GM12865 (cell line): Measurements from ENCODE around the gene PCNA.

ENCODE experiments used
- DNase-seq: peaks from one replicate; pipeline ENCODE4 v3.0.0; 2010; ENCODE audit warnings: low read depth
- H3K4me3 ChIP-seq: 2 replicates; pipeline ENCODE4 v1.5.1; 2011; ENCODE audit warnings: mild to moderate bottlenecking, low read depth, low read length, control low read depth
- CTCF ChIP-seq: IDR thresholded peaks from 2 replicates; pipeline ENCODE4 v1.5.1; 2011; ENCODE audit warnings: low read length, control low read depth, low read depth, inconsistent platforms; ENCODE audit not compliant: insufficient read depth; ENCODE audit errors: missing control alignments

PCNA gene

GRCh38 chr20:5127859-5128424 lies 8.2 kb upstream of the PCNA start:
- DNase-seq = peak; percentile 37
- peak overlapping the region; percentile 92 for H3K4me3 ChIP-seq
- TF ChIP-seq CTCF = no peak

GRCh38 chr20:5127204-5127858 lies 7.6 kb upstream of the PCNA start:
- no peak for TF ChIP-seq CTCF
- peak; percentile 88 for DNase-seq
- H3K4me3 ChIP-seq = peak overlapping the region; percentile 92

GRCh38 chr20:5126512-5127203 lies 6.9 kb upstream of the PCNA start, which contains the start of gene CDS2:
CDS2 (plus strand) TSS chr20:5127008; CDS start chr20:5127093, 85 bp downstream.
- peak; percentile 100 for DNase-seq
- TF ChIP-seq CTCF = peak; percentile 52
- peak within 1 kb of the TSS; percentile 92 for H3K4me3 ChIP-seq

GRCh38 chr20:5122873-5123260 lies 3.1 kb upstream of the PCNA start:
- TF ChIP-seq CTCF = no peak
- DNase-seq = no peak
- no peak overlapping the region for H3K4me3 ChIP-seq

GRCh38 chr20:5120185-5120476 lies 373 bp upstream of the PCNA start:
- no peak for DNase-seq
- peak overlapping the region; percentile 62 for H3K4me3 ChIP-seq
- no peak for TF ChIP-seq CTCF

GRCh38 chr20:5119143-5119434 lies 669 bp downstream of the PCNA start:
- DNase-seq = no peak
- TF ChIP-seq CTCF = no peak
- H3K4me3 ChIP-seq = peak overlapping the region; percentile 82
